Lower leg skin (tissue), 3 donors: ENCODE data around the gene RBM4B.

ENCODE experiments used
- CTCF ChIP-seq, 3 donors: fragments of 450-650 bp; IDR thresholded peaks; one replicate each; pipeline ENCODE4 v1.5.1; 2016; ENCODE audit warnings: antibody characterized with exemption in 3 of 3, mild to moderate bottlenecking in 3 of 3, moderate library complexity in 2 of 3
- POLR2A ChIP-seq, 2 donors: fragments of 450-650 bp; IDR thresholded peaks; one replicate each; pipeline ENCODE4 v1.6.1; 2016 to 2017; ENCODE audit warnings: antibody characterized with exemption in 2 of 2, mild to moderate bottlenecking in 1 of 2, moderate library complexity in 1 of 2

GRCh38 chr11:66692871-66693331 is 15.2 kb upstream of the RBM4B start:
- TF ChIP-seq POLR2A (IDR thresholded peaks at IDR 0.05) (no peak), CTCF (IDR thresholded peaks at IDR 0.05) (no peak)
